Amniotic stem cell (primary cell): ENCODE data around the gene SPATA16.
"Not testable (repeated sequence)": the region's sequence is repeated elsewhere in the genome, so short reads cannot be mapped to it uniquely, and the experiment has no call there.

Experiments
- DNase-seq: peaks from one replicate; lab custom pipeline; 2025; lab: John Stamatoyannopoulos, UW

Gene SPATA16, protein sequence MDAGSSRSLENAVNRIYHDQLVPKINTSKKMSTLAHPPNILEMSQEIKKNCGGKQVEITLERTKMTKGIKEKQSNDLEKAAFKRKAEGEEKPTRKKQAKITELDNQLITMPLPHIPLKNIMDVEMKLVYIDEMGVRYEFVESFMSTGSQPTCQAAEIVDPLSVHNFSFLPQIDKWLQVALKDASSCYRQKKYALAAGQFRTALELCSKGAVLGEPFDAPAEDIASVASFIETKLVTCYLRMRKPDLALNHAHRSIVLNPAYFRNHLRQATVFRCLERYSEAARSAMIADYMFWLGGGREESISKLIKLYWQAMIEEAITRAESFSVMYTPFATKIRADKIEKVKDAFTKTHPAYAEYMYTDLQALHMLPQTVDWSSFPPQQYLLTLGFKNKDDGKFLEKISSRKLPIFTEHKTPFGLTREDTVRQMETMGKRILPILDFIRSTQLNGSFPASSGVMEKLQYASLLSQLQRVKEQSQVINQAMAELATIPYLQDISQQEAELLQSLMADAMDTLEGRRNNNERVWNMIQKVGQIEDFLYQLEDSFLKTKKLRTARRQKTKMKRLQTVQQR

DNA sequence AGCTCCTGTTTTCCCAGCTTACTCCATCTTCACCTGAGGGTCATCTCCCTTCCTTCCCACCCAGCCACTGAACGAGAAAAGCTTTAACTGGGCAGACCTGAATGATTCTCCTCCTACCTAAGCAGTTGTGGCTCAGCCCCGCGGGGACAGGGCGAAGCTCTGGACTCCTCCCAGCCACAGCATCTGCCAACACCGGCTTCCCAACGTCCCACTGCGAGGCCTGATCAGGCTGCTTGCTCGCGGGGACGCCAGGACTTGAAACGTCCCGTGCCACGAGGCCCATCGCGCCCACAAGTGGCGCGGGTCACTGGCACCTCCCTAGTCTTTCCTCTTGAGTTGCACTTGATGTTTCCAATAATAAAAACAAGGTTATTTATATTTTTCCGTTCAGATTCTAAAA is at the start of gene SPATA16:
Gene SPATA16 (minus strand): TSS at position 250 of the 400 bp plus-strand sequence. CDS start 23,504 bp downstream, outside the sequence.
- DNase-seq, result no peak

GRCh38 chr3:173183022-173183421 is 42.0 kb upstream of the SPATA16 start:
- not testable (repeated sequence) for DNase-seq

DNA sequence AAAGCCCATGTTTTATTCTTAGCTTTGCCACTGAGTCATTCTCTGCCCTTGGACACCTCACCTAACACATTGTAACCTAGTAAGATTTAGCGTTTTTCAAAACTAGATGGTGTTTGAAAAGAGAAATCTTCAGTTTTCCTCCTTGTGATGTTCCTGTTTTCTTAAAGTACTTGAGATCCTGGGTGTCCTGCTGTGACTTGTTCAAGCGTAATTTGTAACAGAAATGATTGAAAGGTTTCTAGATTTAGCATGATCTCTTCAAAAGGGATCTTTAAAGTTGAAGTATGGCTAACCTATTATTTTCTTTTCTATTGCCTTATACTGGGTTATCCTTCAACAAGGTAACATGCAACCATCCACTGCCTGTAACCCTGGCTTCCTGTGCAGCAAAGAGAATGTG is 32.6 kb upstream of the SPATA16 start:
- no peak for DNase-seq

- not testable (repeated sequence) for DNase-seq
Measured at GRCh38 chr3:173159139-173159538, 18.1 kb upstream of the SPATA16 start.

GRCh38 chr3:173156533-173156932 is 15.5 kb upstream of the SPATA16 start:
- DNase-seq, result not testable (repeated sequence)

- no peak for DNase-seq
Measured at GRCh38 chr3:173153631-173154030, 12.6 kb upstream of the SPATA16 start.

DNA sequence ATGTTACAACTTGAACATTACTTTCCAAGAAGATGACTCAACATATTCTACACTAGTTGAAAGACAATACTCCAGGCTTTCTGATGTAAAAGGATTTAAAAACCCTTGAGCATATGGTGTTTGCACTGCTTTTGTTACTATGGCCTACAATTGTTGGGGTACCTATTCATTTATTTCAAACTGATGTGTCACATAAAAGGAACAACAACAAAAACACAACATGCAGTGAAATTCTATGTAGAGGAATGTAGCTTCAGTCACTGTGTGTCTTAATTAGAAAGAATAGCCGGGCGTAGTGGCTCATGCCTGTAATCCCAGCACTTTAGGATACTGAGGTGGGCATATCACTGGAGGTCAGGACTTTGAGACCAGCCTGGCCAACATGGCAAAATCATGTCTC is 1.6 kb downstream of the SPATA16 start:
- DNase-seq, result no peak

DNA sequence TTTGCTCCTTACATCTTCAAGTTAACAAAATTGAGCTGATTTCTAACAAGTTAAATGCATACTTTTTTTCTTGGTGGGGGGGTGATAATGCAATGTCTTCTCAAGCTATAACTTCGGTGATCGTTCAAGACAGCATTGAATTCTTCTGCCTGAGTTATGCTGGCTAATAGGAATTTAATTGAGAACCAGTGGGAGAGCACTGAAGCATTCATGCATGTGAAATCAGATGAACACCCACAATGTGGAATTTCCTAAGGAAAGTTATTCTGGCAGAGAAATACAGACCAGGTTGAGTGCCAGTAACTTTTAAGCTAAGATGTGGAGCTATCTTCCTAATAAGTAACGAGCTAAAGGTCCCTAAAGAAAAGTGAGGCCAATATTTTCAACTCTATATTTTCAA is 3.0 kb downstream of the SPATA16 start:
- no peak for DNase-seq

- no peak for DNase-seq
Measured at GRCh38 chr3:173135059-173135458, 6.0 kb downstream of the SPATA16 start.

DNA sequence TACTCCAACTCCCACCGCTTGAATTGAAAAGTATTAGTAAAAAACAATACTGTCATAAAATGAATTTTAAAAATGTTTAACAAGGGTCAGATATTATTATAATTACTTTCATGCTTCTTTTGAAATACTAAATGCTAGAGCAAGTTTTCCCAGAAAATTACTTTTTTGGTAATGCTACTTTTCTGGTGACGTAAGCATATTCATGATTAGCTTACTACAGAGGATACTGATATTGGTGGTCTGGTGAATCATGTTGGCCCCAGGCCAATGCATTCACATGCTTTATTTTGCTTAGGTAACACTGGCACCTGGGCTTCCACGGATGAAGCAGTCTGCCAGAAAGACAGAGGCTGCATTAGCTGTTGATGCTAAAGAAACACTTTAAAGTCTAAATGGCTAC is 12.4 kb downstream of the SPATA16 start:
- no peak for DNase-seq

DNA sequence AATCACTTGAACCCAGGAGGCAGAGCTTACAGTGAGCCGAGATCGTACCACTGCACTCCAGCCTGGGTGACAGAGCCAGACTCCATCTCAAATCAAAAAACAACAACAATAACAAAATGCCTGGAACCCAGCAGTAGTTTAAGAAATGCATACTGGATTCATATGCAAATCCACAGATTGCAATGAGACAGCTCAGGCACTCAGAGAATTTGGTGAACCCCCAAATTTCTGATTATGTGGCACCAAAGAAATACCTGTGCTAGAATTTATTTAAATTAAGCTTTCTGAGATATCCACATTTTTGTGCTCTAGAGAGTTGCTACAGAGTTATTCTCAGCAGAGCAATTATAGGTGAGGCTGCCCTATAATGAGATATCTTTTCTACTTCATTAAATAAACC is 29.7 kb downstream of the SPATA16 start:
- DNase-seq, result no peak

GRCh38 chr3:173109143-173109542 is 31.9 kb downstream of the SPATA16 start:
- no peak for DNase-seq

DNA sequence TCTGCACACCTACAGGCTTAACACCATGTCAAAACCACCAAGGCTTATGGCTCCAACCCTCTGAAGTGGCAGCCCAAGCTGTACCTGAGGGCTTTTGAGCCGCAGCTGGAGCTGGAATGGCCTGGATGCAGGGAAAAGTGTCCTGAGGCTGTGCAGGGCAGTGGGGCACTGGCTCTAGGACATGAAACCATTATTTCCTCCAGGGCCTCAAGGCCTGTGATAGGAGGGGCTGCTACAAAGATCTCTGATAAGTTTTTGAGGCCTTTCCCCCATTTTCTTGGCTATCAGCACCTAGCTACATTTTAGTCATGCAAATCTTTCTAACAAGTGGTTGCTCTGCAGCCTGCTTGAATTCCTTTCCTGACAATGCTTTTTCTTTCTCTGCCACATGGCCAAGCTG is 37.6 kb downstream of the SPATA16 start:
- DNase-seq, result no peak

GRCh38 chr3:173098959-173099358 is 42.1 kb downstream of the SPATA16 start:
- DNase-seq, result no peak

GRCh38 chr3:173096994-173097785 is 43.8 kb downstream of the SPATA16 start:
- no peak for DNase-seq

GRCh38 chr3:173096140-173096539 is 44.9 kb downstream of the SPATA16 start:
- DNase-seq, result no peak

DNA sequence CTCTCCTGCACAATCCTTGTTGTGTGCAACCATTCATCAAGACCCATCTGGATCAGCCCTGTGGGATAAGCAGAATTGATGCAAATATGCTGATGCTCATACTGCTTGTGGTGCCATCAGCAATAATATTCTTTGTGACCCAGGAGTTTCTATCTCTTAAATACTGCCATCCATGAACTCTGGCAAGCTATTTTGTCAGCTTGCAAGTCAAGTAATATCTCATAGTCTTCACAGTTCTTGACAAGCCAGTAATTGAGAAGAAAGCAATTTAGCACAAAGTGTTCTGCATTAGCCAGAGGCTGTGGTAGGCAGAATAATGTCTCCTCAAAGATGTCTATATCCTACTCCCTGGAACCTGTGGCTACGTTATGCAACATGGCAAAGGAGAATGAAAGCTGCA is 49.0 kb downstream of the SPATA16 start:
- DNase-seq, result no peak

GRCh38 chr3:173090492-173090891 is 50.5 kb downstream of the SPATA16 start:
- DNase-seq, result no peak

DNA sequence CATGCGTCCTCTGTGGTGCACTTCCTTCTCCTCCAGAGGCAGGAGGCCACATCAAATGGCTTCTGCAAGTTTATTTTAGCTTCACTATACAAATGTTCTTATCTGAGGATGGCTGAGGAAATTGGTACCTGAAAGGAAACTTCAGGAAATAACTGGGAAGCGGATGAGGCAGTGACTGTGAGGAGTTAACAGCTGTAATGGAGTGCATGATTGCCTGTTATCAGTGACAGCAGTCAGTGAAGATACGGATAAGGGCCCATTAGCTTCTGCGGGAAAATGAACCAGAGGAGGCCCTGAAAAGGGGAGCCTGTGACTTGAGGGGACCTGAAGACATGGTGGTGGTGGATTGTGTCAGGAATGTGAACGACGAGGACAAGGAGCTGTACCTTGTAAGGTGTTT is 51.8 kb downstream of the SPATA16 start:
- DNase-seq, result no peak

DNA sequence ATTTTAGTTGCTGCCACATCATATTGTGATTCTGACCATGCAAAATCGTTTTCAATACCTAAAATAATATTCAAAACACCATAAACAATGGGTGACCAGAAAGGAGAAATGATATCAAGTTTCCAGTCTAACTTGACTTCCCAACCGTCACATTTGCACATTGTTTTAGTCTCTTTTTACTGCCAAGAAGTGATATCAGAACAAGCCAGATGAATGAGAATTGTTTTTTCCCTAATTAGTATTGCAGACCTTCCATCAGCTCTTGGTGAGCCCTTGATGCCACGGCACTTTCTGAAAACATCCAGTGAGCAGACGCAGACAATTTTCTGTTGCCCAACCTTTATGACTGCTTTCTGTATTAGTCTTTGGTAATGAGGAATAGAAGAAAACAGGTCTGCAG is 62.5 kb downstream of the SPATA16 start:
- DNase-seq, result no peak

DNA sequence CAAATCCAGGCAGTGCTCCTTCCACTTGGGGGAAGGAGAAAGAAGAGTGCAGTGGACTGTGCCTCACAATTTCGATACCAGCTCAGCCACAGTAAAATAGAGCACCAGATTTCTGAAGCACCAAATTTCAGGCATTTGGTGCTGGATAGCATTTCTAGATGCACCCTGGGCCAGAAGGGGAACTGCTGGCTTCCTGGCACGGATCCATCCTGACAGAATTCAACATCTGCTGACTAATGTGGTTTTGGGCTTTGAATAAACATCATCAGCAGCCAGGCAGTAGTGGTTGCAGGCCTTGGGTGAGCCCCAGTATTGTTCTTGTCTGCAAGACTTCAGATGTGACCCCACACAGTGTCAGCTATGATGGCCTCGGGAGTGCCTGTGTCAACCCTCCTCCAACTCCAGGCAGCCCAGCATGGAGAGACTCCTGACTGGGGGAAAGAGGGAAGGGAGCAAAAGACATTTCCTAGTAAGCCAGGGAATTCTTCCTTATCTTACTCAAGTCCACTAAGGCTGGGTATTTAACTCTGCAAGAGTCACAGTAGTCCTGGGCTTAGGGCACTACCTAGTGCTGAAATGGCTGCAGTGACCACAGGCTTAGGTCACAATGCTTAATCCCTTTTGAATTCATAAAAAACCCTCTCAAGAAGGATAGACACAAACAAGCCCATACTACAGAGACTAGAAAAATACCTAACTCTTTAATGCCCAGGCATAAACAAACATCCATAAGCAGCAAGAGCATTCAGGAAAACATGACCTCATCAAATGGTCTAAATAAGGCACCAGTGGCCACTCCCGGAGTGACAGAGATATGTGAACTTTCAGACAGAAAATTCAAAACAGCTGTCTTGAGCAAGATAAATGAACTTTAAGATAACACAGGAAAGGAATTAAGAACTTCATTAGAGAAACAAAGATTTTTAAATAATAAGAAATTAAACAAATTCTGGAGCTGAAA is 74.7 kb downstream of the SPATA16 start:
- no peak for DNase-seq

GRCh38 chr3:173065543-173065981 is 75.5 kb downstream of the SPATA16 start:
- DNase-seq, result no peak
